KMS-11 (cell line): Measurements from ENCODE around the gene LBH.

Experiments
- H2AFZ ChIP-seq: fragments of 200-600 bp; sonication (generic); 2 replicates; pipeline ENCODE4 v1.6.1; 2016; ENCODE audit warnings: antibody characterized with exemption, mixed run types, low read depth
- H3K27ac ChIP-seq: fragments of 200-600 bp; sonication (generic); 2 replicates; pipeline ENCODE4 v1.6.1; 2016; ENCODE audit warnings: mild to moderate bottlenecking, mixed run types
- H3K27me3 ChIP-seq: fragments of 200-600 bp; sonication (generic); 2 replicates; pipeline ENCODE4 v1.6.1; 2017; ENCODE audit warnings: mild to moderate bottlenecking, low read depth, mixed run types, moderate library complexity; ENCODE audit not compliant: insufficient read depth
- H3K36me3 ChIP-seq: fragments of 200-600 bp; sonication (generic); 2 replicates; pipeline ENCODE4 v1.6.1; 2017; ENCODE audit warnings: mild to moderate bottlenecking, mixed run types; ENCODE audit not compliant: insufficient read depth
- H3K4me1 ChIP-seq: fragments of 200-600 bp; sonication (generic); 2 replicates; pipeline ENCODE4 v1.6.1; 2016; ENCODE audit warnings: mild to moderate bottlenecking, low read depth, mixed run types; ENCODE audit not compliant: poor library complexity, severe bottlenecking
- H3K4me2 ChIP-seq: fragments of 200-600 bp; sonication (generic); 2 replicates; pipeline ENCODE4 v1.7.0; 2016; ENCODE audit warnings: mild to moderate bottlenecking, mixed run types
- H3K4me3 ChIP-seq: fragments of 200-600 bp; sonication (generic); IDR thresholded peaks from 2 replicates; pipeline ENCODE4 v1.6.1; 2017; ENCODE audit warnings: low read depth, low read length, mixed read lengths; ENCODE audit not compliant: insufficient read depth
- H3K79me2 ChIP-seq: fragments of 200-600 bp; sonication (generic); 2 replicates; pipeline ENCODE4 v1.6.1; 2016; ENCODE audit warnings: low read depth, mixed run types; ENCODE audit not compliant: insufficient read depth
- H3K9ac ChIP-seq: fragments of 200-600 bp; sonication (generic); 2 replicates; pipeline ENCODE4 v1.6.1; 2016; ENCODE audit warnings: mild to moderate bottlenecking, mixed run types
- H4K20me1 ChIP-seq: fragments of 200-600 bp; sonication (generic); 2 replicates; pipeline ENCODE4 v1.6.1; 2016; ENCODE audit warnings: mild to moderate bottlenecking, mixed run types; ENCODE audit not compliant: insufficient read depth
- CTCF ChIP-seq: fragments of 200-600 bp; sonication (generic); conservative IDR thresholded peaks from 2 replicates; pipeline ENCODE4 v1.6.1; 2017; ENCODE audit warnings: low read depth, mild to moderate bottlenecking, antibody characterized with exemption, low read length, moderate library complexity, mixed read lengths

LBH gene

GRCh38 chr2:30282721-30283120 lies 51.4 kb downstream of the LBH start:
- Histone ChIP-seq H2AFZ (no peak overlapping the region), H3K4me1 (no peaks in the 10 kb centered on the region), H4K20me1 (no peaks in the 10 kb centered on the region), H3K9ac (no peak overlapping the region), H3K27ac (no peak overlapping the region), H3K27me3 (no peaks in the 10 kb centered on the region), H3K36me3 (no peaks in the 10 kb centered on the region), H3K4me3 (no peak overlapping the region), H3K4me2 (no peak overlapping the region), H3K79me2 (no peaks in the 10 kb centered on the region)
- TF ChIP-seq CTCF = no peak

DNA sequence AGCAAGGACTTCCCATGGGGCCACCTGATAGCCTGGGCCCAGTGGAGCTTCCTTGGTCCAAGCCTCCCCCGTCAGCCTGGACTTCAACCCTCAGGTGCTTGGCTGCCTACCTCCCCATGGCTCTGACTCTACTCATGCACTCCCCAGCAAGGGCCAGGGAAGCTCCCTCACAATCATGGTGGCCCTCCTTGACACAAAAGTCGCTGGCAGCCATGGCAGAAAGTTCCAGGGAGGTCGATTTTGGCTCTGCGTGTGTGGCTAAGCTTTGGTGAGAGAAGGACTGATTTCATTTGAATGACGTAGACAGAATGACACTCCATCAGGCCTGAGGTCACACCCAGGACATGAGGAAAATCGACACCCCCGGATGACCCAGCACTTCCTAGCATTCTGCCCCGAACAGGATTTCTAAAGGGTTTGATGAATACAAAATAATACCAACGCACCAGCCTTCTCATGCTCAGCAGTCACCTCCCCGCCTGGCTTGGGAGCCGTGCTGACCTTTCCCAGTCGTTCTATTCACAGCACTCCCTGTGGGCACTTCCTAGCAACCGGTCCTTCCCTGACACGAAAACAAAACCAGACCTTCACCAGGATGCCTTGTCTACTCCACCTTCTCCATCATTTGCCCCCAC lies 52.7 kb downstream of the LBH start:
- Histone ChIP-seq H3K4me1 (no peaks in the 10 kb centered on the region), H3K4me3 (no peak overlapping the region), H3K27ac (no peak overlapping the region), H3K27me3 (no peaks in the 10 kb centered on the region), H3K79me2 (no peaks in the 10 kb centered on the region), H3K9ac (no peak overlapping the region), H3K4me2 (no peak overlapping the region), H3K36me3 (no peaks in the 10 kb centered on the region), H4K20me1 (no peaks in the 10 kb centered on the region), H2AFZ (no peak overlapping the region)
- no peak for TF ChIP-seq CTCF

DNA sequence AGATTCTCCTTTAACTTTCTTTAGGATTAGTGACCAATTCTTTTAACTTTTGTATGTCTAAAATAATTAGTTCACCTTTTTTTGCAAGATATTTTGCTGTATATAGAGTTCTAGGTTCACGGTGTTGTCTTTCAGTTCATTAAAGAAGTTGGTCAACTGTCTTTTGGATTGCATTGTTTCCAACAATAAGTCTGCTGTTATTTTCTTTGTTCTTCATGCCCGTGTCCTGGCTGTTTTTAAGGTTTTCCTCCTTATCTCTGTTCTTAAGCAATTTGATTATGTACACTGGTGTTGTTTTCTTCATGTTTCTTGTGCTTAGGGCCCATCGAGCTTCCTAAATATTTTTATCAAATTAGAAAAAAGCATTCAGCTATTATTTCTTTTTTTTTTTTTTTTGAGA lies 54.4 kb downstream of the LBH start:
- H3K4me2 ChIP-seq = no peak overlapping the region
- H3K79me2 ChIP-seq = no peaks in the 10 kb centered on the region
- no peaks in the 10 kb centered on the region for H3K4me1 ChIP-seq
- no peaks in the 10 kb centered on the region for H4K20me1 ChIP-seq
- H3K36me3 ChIP-seq = no peaks in the 10 kb centered on the region
- H2AFZ ChIP-seq = no peak overlapping the region
- H3K27me3 ChIP-seq = no peaks in the 10 kb centered on the region
- no peak overlapping the region for H3K9ac ChIP-seq
- no peak overlapping the region for H3K4me3 ChIP-seq
- TF ChIP-seq CTCF = no peak
- no peak overlapping the region for H3K27ac ChIP-seq

DNA sequence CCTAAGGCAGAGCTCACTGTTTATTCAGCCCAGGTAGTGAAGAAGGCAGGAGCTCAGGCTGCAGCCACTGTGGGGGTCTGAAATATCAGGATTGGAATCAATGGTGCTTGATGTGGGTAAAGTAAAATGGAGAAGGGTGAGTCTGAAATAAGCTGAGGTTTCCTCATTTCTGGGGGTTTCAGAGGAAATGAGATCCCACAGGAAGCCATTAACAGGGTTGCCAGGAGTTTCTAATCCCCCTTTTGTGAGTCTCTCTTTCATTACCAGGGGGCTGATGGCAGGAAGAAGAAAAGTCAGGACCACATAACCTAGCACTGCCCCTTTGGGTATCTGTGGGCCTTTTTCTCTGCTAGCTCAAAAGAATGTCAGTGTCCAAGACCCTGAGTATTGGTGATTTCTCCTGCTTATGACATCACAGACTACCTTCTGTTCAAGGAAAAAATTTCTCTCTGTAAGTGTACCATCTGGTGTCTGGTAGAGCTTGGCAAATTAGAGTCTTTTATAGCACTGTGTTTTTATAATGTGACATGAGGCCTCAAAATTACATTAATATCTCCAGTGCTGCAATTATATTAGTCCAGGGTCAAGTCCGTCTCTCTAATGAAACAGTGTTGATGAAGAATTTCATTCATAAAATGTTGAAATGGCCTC lies 56.0 kb downstream of the LBH start:
- Histone ChIP-seq H3K4me2 (no peak overlapping the region), H4K20me1 (no peaks in the 10 kb centered on the region), H3K4me3 (no peak overlapping the region), H3K79me2 (no peaks in the 10 kb centered on the region), H3K9ac (no peak overlapping the region), H3K36me3 (no peaks in the 10 kb centered on the region), H3K4me1 (no peaks in the 10 kb centered on the region), H3K27ac (no peak overlapping the region), H2AFZ (no peak overlapping the region), H3K27me3 (no peaks in the 10 kb centered on the region)
- TF ChIP-seq CTCF = no peak
